GM12891 (cell line): ENCODE measurements around the gene MAGI3.

Experiments
- POLR2A ChIP-seq: IDR thresholded peaks from 2 replicates; pipeline ENCODE4 v1.6.1; 2011; ENCODE audit warnings: low read depth, low read length, control low read depth
- POLR2AphosphoS5 ChIP-seq: IDR thresholded peaks from 2 replicates; pipeline ENCODE4 v1.6.1; 2011; ENCODE audit warnings: low read depth, low read length, control low read depth
- SPI1 ChIP-seq: IDR thresholded peaks from 2 replicates; pipeline ENCODE4 v1.6.1; 2011; ENCODE audit warnings: low read depth, low read length, control low read depth
- TAF1 ChIP-seq: IDR thresholded peaks from 2 replicates; pipeline ENCODE4 v1.6.1; 2011; ENCODE audit warnings: low read depth, low read length, control low read depth

- no peak for TF ChIP-seq TAF1
- no peak for TF ChIP-seq POLR2A
- TF ChIP-seq POLR2AphosphoS5, result no peak
- no peak for TF ChIP-seq SPI1
Measured at GRCh38 chr1:113452921-113453770, 62.8 kb downstream of the MAGI3 start.
